GM03348 (cell line): ENCODE measurements around the gene C10orf71.

ENCODE experiments used
- DNase-seq: peaks from one replicate; pipeline ENCODE4 v3.0.0; 2012; ENCODE audit warnings: low spot score

Gene C10orf71

GRCh38 chr10:49360271-49361177 lies 61.6 kb downstream of the C10orf71 start:
- no peak for DNase-seq

GRCh38 chr10:49361178-49361554 lies 62.2 kb downstream of the C10orf71 start:
- DNase-seq = no peak

- DNase-seq = no peak
Measured at GRCh38 chr10:49361735-49362568, 63.0 kb downstream of the C10orf71 start.

- no peak for DNase-seq
Measured at GRCh38 chr10:49362596-49363260, 63.8 kb downstream of the C10orf71 start.

- DNase-seq = no peak
Measured at GRCh38 chr10:49363309-49364031, 64.5 kb downstream of the C10orf71 start.

- DNase-seq = no peak
Measured at GRCh38 chr10:49364051-49364450, 65.1 kb downstream of the C10orf71 start.

- DNase-seq = no peak
Measured at GRCh38 chr10:49364747-49365146, 65.8 kb downstream of the C10orf71 start.

GRCh38 chr10:49365275-49365674 lies 66.3 kb downstream of the C10orf71 start:
- DNase-seq = no peak

- no peak for DNase-seq
Measured at GRCh38 chr10:49365675-49366415, 66.9 kb downstream of the C10orf71 start.

GRCh38 chr10:49366460-49366859 lies 67.5 kb downstream of the C10orf71 start:
- DNase-seq = no peak

- no peak for DNase-seq
Measured at GRCh38 chr10:49367600-49367999, 68.6 kb downstream of the C10orf71 start.

- no peak for DNase-seq
Measured at GRCh38 chr10:49368256-49368655, 69.3 kb downstream of the C10orf71 start.

- DNase-seq = no peak
Measured at GRCh38 chr10:49369216-49370162, 70.5 kb downstream of the C10orf71 start.

- no peak for DNase-seq
Measured at GRCh38 chr10:49370326-49371100, 71.5 kb downstream of the C10orf71 start.

- DNase-seq = no peak
Measured at GRCh38 chr10:49371967-49372366, 73.0 kb downstream of the C10orf71 start.

GRCh38 chr10:49373361-49373760 lies 74.4 kb downstream of the C10orf71 start:
- no peak for DNase-seq

GRCh38 chr10:49374740-49375139 lies 75.8 kb downstream of the C10orf71 start:
- no peak for DNase-seq

GRCh38 chr10:49375611-49376010 lies 76.6 kb downstream of the C10orf71 start:
- DNase-seq = no peak
